PC-9 (cell line): Measurements from ENCODE around the gene ADARB2. TPM values are rescaled to one million over a fixed set of nuclear protein-coding genes. Genes with fewer than 3 reads are reported as not detected.

Experiments used
- BruUV-seq: library from RNA; stranded (reverse); fragments of 400-500 nt; replicated peaks from 2 replicates; lab custom pipeline; 2021; lab: Mats Ljungman, UMichigan
- CTCF ChIA-PET: fragments of 300-600 bp; sonication (Branson Sonifier 250); formaldehyde crosslinking; loops from one replicate; lab custom pipeline; 2022; ENCODE audit warnings: antibody characterized with exemption; lab: Charles Lee
- POLR2A ChIA-PET: fragments of 300-600 bp; sonication (Branson Sonifier 250); formaldehyde crosslinking; loops from one replicate; lab custom pipeline; 2022; ENCODE audit warnings: antibody characterized with exemption; ENCODE audit not compliant: unreplicated experiment; lab: Charles Lee
- DNase-seq, 2 experiments: peaks; one replicate each; pipeline versions ENCODE4 v3.0.0 to v3.0.0-alpha.2; 2015 to 2022; ENCODE audit warnings: mixed read lengths in 1 of 2
- H2AFZ ChIP-seq: fragments of 200-600 bp; sonication (generic); 2 replicates; pipeline ENCODE4 v1.8.1; 2017; ENCODE audit warnings: antibody characterized with exemption
- H3F3A ChIP-seq: fragments of 200-600 bp; sonication (generic); 2 replicates; pipeline ENCODE4 v1.8.1; 2017; ENCODE audit warnings: antibody characterized with exemption, mild to moderate bottlenecking, low read depth; ENCODE audit not compliant: insufficient read depth
- H3K27ac ChIP-seq: fragments of 200-600 bp; sonication (generic); 2 replicates; pipeline ENCODE4 v1.6.1; 2016; ENCODE audit warnings: mixed run types
- H3K27me3 ChIP-seq: fragments of 200-600 bp; sonication (generic); 2 replicates; pipeline ENCODE4 v1.6.1; 2016; ENCODE audit warnings: low read depth, mixed run types; ENCODE audit not compliant: insufficient read depth
- H3K36me3 ChIP-seq: fragments of 200-600 bp; sonication (generic); 2 replicates; pipeline ENCODE4 v1.6.1; 2016; ENCODE audit warnings: low read depth, mixed run types
- H3K4me1 ChIP-seq: fragments of 200-600 bp; sonication (generic); replicated peaks from 2 replicates; pipeline ENCODE4 v1.6.1; 2016; ENCODE audit warnings: mixed run types; ENCODE audit not compliant: insufficient read depth
- H3K4me2 ChIP-seq: fragments of 200-600 bp; sonication (generic); 2 replicates; pipeline ENCODE4 v1.6.1; 2017; ENCODE audit warnings: mixed run types
- H3K4me3 ChIP-seq: fragments of 200-600 bp; sonication (generic); 2 replicates; pipeline ENCODE4 v1.6.1; 2016; ENCODE audit warnings: mixed run types
- H3K79me2 ChIP-seq: fragments of 200-600 bp; sonication (generic); 2 replicates; pipeline ENCODE4 v1.6.1; 2017; ENCODE audit warnings: low read depth, mixed run types
- H3K9me2 ChIP-seq: fragments of 200-600 bp; sonication (generic); 2 replicates; pipeline ENCODE4 v1.8.1; 2017; ENCODE audit warnings: mild to moderate bottlenecking; ENCODE audit not compliant: insufficient read depth
- H3K9me3 ChIP-seq: fragments of 200-600 bp; sonication (generic); 2 replicates; pipeline ENCODE4 v1.8.1; 2016; ENCODE audit warnings: low read depth; ENCODE audit not compliant: insufficient read depth
- H4K20me1 ChIP-seq: fragments of 200-600 bp; sonication (generic); 2 replicates; pipeline ENCODE4 v1.8.1; 2017; ENCODE audit not compliant: insufficient read depth
- EZH2 ChIP-seq: fragments of 200-600 bp; sonication (generic); IDR thresholded peaks from 2 replicates; pipeline ENCODE4 v1.8.0; 2017; ENCODE audit warnings: antibody characterized with exemption, low read depth
- intact Hi-C: fragments of 100-400 bp; cut with micrococcal nuclease; formaldehyde crosslinking; loops from one replicate; pipeline ENCODE4 v1.10.0; 2022; ENCODE audit not compliant: unreplicated experiment
- total RNA-seq: library from RNA; stranded (reverse); gene quantifications from 2 replicates; pipeline ENCODE4 v1.2.3, GENCODE V29; 2021
- TF ChIP-seq, protein P1 (sequence below): fragments of 200-600 bp; sonication (generic); conservative IDR thresholded peaks from 2 replicates; pipeline ENCODE4 v1.6.1; 2017; ENCODE audit warnings: mixed run types, antibody characterized with exemption, mild to moderate bottlenecking, moderate library complexity

The ADARB2 gene
- total RNA-seq, 1 experiment from 2014 or later = not detected

DNA sequence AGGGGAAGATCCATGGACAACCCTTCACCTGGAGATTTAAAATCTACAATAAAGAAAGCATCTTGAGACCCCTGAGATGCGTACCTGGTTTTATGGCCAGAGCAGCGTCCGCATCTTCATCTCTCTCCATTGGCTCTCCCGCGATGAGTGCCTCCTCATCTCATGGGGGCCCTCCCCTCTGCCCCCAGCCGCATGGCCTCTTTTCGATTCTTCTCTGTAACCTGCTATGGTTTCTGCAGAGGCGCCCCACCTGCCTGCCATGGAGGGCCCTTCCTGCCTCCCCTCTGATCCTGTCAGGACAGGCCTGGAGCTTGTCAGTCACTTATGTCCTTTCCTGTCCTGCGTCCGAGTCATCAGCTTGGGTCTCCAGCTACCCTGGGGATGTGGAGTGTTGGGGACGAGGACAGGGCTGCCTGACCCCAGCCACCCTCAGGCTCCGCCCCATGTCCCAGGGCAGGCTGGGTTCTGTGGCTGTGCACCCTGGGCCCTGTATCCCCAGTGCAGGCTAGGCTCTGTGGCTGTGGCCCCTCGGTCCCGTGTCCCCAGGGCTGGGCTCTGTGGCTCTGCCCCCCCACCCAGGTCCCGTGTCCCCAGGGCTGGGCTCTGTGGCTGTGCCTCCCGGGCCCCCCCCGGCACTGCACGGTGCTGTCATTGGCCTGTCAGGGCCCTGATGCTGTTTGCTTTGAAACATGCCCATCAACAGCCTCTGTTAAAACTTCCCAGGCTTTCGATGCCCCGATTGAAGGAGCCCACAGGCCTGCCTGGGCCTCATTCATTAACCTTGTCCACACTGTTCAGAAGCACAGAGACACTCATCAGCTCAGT lies 581.3 kb downstream of the ADARB2 start:
- TF ChIP-seq, protein P1, sequence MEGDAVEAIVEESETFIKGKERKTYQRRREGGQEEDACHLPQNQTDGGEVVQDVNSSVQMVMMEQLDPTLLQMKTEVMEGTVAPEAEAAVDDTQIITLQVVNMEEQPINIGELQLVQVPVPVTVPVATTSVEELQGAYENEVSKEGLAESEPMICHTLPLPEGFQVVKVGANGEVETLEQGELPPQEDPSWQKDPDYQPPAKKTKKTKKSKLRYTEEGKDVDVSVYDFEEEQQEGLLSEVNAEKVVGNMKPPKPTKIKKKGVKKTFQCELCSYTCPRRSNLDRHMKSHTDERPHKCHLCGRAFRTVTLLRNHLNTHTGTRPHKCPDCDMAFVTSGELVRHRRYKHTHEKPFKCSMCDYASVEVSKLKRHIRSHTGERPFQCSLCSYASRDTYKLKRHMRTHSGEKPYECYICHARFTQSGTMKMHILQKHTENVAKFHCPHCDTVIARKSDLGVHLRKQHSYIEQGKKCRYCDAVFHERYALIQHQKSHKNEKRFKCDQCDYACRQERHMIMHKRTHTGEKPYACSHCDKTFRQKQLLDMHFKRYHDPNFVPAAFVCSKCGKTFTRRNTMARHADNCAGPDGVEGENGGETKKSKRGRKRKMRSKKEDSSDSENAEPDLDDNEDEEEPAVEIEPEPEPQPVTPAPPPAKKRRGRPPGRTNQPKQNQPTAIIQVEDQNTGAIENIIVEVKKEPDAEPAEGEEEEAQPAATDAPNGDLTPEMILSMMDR = no peak
- no peak for TF ChIP-seq EZH2
- DNase-seq = no peak
- Histone ChIP-seq H3K36me3 (no peaks in the 10 kb centered on the region), H3K4me1 (no peaks in the 10 kb centered on the region), H3K9me2 (no peaks in the 10 kb centered on the region), H2AFZ (no peak overlapping the region), H3F3A (no peaks in the 10 kb centered on the region), H3K27me3 (peaks cover 81% of the 10 kb centered on the region), H3K79me2 (no peaks in the 10 kb centered on the region), H4K20me1 (no peaks in the 10 kb centered on the region), H3K4me2 (no peak overlapping the region), H3K27ac (no peak overlapping the region), H3K4me3 (no peak overlapping the region), H3K9me3 (no peaks in the 10 kb centered on the region)
- no TSS peak for BruUV-seq
- ChIA-PET CTCF (no interaction called here), POLR2A (no interaction called here)
- intact Hi-C loops = no loop called here

DNA sequence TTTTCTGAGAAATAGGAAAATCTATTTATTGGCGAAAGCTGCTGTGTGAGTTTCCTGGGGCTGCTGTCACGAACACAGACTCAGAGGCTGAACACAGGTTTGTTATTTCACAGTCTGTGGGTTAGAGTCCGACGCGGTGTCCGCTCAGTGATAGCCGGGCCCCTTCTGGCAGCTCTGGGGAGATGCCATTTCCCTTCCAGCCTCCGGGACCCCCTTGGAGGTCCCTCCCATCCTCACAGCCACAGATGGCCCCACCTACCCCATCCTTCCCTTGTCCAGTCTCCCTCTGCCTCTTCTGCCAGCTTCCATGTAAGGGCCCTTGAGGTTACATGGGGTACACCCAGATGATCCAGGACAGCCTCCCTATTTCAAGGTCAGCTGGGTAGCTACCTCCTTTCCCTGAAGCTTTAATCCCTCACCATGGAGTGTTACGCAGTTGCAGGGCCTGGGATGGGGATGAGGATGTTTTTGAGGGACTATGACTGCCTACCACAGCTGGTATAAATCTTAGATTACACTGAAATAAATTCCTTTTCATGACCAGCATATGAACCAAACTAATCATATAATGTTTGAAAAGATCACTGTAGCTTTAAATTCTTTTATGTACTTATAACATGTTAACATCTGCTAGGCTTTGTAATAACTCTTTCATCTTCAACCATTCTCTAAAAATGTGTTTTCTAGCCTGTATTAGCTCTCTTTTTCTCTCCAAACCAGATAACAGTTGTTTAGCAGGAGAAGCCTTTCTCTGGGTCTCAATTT lies 582.6 kb downstream of the ADARB2 start:
- ChIA-PET CTCF (no interaction called here), POLR2A (no interaction called here)
- Histone ChIP-seq H3F3A (no peaks in the 10 kb centered on the region), H3K4me2 (no peak overlapping the region), H3K9me2 (no peaks in the 10 kb centered on the region), H3K9me3 (no peaks in the 10 kb centered on the region), H3K4me3 (no peak overlapping the region), H3K27ac (no peak overlapping the region), H3K36me3 (no peaks in the 10 kb centered on the region), H3K4me1 (no peaks in the 10 kb centered on the region), H2AFZ (no peak overlapping the region), H3K79me2 (no peaks in the 10 kb centered on the region), H3K27me3 (peaks cover 71% of the 10 kb centered on the region), H4K20me1 (no peaks in the 10 kb centered on the region)
- DNase-seq = no peak
- BruUV-seq = no TSS peak
- intact Hi-C loops = no loop called here
- TF ChIP-seq, protein P1 = no peak
- TF ChIP-seq EZH2 = no peak

DNA sequence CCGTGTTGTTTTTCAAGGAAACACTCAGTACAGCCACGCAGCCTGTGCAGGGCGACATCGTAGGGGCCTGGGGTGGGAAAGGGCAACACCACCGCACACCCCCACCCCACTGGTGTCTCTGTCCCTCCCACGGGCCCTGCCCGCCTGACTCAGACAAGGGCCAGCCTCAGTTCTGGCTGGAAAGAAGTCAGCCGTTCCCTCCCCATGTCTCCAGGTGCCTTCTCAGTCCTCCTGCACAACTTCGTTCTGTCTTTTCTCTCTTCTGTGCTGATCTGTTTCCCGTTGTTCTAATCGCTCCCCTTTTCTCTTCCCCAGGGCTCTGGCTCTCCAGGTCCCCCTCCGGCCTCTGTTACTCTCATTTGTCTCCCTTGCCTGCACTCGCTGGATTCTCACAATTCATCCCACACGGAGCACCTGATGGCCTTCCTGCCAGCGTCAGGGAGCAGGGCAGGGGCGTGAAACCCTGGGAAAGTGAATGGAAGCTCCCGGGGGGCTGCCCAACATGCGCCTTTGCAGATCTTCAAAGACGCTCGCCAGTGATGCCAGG lies 583.4 kb downstream of the ADARB2 start:
- ChIA-PET POLR2A (no interaction called here), CTCF (no interaction called here)
- no peaks in the 10 kb centered on the region for H3K36me3 ChIP-seq
- H3K27me3 ChIP-seq = peaks cover 79% of the 10 kb centered on the region
- no peak for DNase-seq
- intact Hi-C loops = no loop called here
- no peak overlapping the region for H3K4me2 ChIP-seq
- no peak overlapping the region for H2AFZ ChIP-seq
- no peak overlapping the region for H3K4me3 ChIP-seq
- TF ChIP-seq, protein P1 = no peak
- no peak for TF ChIP-seq EZH2
- no peaks in the 10 kb centered on the region for H3K79me2 ChIP-seq
- H3K27ac ChIP-seq = no peak overlapping the region
- H3K9me3 ChIP-seq = no peaks in the 10 kb centered on the region
- no peaks in the 10 kb centered on the region for H3F3A ChIP-seq
- no peaks in the 10 kb centered on the region for H4K20me1 ChIP-seq
- BruUV-seq = no TSS peak
- no peaks in the 10 kb centered on the region for H3K4me1 ChIP-seq
- no peaks in the 10 kb centered on the region for H3K9me2 ChIP-seq
